Transverse colon (tissue), 4 donors: Measurements from ENCODE around the gene CPAMD8. TPM values are rescaled to one million over a fixed set of nuclear protein-coding genes. Genes with fewer than 3 reads are reported as not detected.
"Not testable (repeated sequence)": the region's sequence is repeated elsewhere in the genome, so short reads cannot be mapped to it uniquely, and the experiment has no call there.

Source experiments
- DNase-seq: peaks from one replicate; pipeline ENCODE4 v3.0.0-alpha.2; 2019
- H3K27ac ChIP-seq, 4 donors: fragments of 200-600 bp; sonication (generic); 2 replicates each; pipeline ENCODE4 v1.5.1; 2016 to 2018; ENCODE audit warnings: inconsistent platforms in 4 of 4
- H3K27me3 ChIP-seq: fragments of 200-600 bp; sonication (generic); 2 replicates; pipeline ENCODE4 v1.5.1; 2017; ENCODE audit warnings: inconsistent platforms
- H3K36me3 ChIP-seq, 4 donors: fragments of 200-600 bp; sonication (generic); 2 replicates each; pipeline ENCODE4 v1.5.1; 2017 to 2019; ENCODE audit warnings: inconsistent platforms in 4 of 4
- H3K4me1 ChIP-seq, 4 donors: fragments of 200-600 bp; sonication (generic); 2 replicates each; pipeline ENCODE4 v1.5.1; 2017 to 2020; ENCODE audit warnings: inconsistent platforms in 4 of 4
- H3K4me3 ChIP-seq, 4 donors: fragments of 200-600 bp; sonication (generic); 1 replicate in 1 of 4; 2 replicates in 3 of 4; pipeline versions ENCODE4 v1.5.1 to v1.6.1; 2017 to 2019; ENCODE audit warnings: inconsistent platforms in 4 of 4
- H3K9me3 ChIP-seq, 2 donors: fragments of 200-600 bp; sonication (generic); 2 replicates each; pipeline ENCODE4 v1.5.1; 2017 to 2019; ENCODE audit warnings: inconsistent platforms in 2 of 2
- EP300 ChIP-seq: sonication (generic); formaldehyde crosslinking; IDR thresholded peaks from one replicate; pipeline ENCODE4 v1.6.1; 2017; ENCODE audit warnings: antibody characterized with exemption, low read depth
- POLR2A ChIP-seq: fragments of 450-650 bp; IDR thresholded peaks from one replicate; pipeline ENCODE4 v1.6.1; 2016; ENCODE audit warnings: antibody characterized with exemption, mild to moderate bottlenecking, moderate library complexity
- POLR2AphosphoS5 ChIP-seq, 3 donors: sonication (generic); formaldehyde crosslinking; IDR thresholded peaks; one replicate each; pipeline ENCODE4 v1.6.1; 2016; ENCODE audit warnings: antibody characterized with exemption in 3 of 3
- WGBS, 2 donors: methylation state at CpG; one replicate each; pipeline ENCODE4 v1.1.5; 2018; ENCODE audit warnings: low coverage in 1 of 2; 5-methylcytosine and 5-hydroxymethylcytosine counted together
- in situ Hi-C, 4 donors: fragments of 200-750 bp; cut with MboI; loops; one replicate each; pipeline versions ENCODE4 v1.15.0 to v1.15.1; 2017; ENCODE audit warnings: low sequenced_read_pairs in 3 of 4, low pct_ligation_motif_present in 1 of 4, low pct_unique_long_range_greater_than_20kb in 1 of 4
- intact Hi-C: fragments of 100-400 bp; cut with DNase I; formaldehyde crosslinking; loops from one replicate; pipeline ENCODE4 v1.15.1; 2023; ENCODE audit warnings: low total_unique reads
- total RNA-seq, 4 donors: library from RNA; depleted of rRNA; stranded (reverse); fragments of >200 nt; gene quantifications; one replicate each; pipeline ENCODE4 v1.1.0, GENCODE V29; 2016
- TF ChIP-seq, protein P1 (sequence below), 5 experiments: fragments of 200-600 bp in 3 of 5; fragments of 450-650 bp in 2 of 5; sonication (generic) in 3 of 5; IDR thresholded peaks; 1 replicate in 2 of 5; 2 replicates in 3 of 5; pipeline ENCODE4 v1.5.1; 2016 to 2017; ENCODE audit warnings: antibody characterized with exemption in 5 of 5, inconsistent platforms in 3 of 5, mild to moderate bottlenecking in 2 of 5, moderate library complexity in 1 of 5

Gene CPAMD8
- total RNA-seq, 4 donors from 2014 or later, result 1.4 to 20.9 (median 7.7) TPM

- no peaks in the 10 kb centered on the region for H3K36me3 ChIP-seq
- DNase-seq, result no peak
- intact Hi-C loops (no loop called here), in situ Hi-C loops (no loop called here)
- no peak overlapping the region for H3K27ac ChIP-seq
- H3K4me1 ChIP-seq, result no peaks in the 10 kb centered on the region
- no peak for TF ChIP-seq EP300
- WGBS, 2 donors, result 72% methylated on average over 2 of the region's 2 CpGs; no CpG with 5 or more reads in 1 of the 2 donors
- H3K9me3 ChIP-seq, result no peaks in the 10 kb centered on the region
- no peak overlapping the region for H3K4me3 ChIP-seq
- no peaks in the 10 kb centered on the region for H3K27me3 ChIP-seq
Measured at GRCh38 chr19:16978156-16978555, 48.5 kb downstream of the CPAMD8 start.

- Histone ChIP-seq H3K27ac (no peak overlapping the region), H3K4me3 (no peak overlapping the region), H3K36me3 (no peaks in the 10 kb centered on the region), H3K9me3 (no peaks in the 10 kb centered on the region), H3K27me3 (no peaks in the 10 kb centered on the region), H3K4me1 (no peaks in the 10 kb centered on the region)
- no peak for DNase-seq
- in situ Hi-C loops, result no loop called here
- 87 to 89% methylated on average over 3 to 15 of the region's 15 CpGs for WGBS, 2 donors
- intact Hi-C loops, result no loop called here
- TF ChIP-seq, protein P1, sequence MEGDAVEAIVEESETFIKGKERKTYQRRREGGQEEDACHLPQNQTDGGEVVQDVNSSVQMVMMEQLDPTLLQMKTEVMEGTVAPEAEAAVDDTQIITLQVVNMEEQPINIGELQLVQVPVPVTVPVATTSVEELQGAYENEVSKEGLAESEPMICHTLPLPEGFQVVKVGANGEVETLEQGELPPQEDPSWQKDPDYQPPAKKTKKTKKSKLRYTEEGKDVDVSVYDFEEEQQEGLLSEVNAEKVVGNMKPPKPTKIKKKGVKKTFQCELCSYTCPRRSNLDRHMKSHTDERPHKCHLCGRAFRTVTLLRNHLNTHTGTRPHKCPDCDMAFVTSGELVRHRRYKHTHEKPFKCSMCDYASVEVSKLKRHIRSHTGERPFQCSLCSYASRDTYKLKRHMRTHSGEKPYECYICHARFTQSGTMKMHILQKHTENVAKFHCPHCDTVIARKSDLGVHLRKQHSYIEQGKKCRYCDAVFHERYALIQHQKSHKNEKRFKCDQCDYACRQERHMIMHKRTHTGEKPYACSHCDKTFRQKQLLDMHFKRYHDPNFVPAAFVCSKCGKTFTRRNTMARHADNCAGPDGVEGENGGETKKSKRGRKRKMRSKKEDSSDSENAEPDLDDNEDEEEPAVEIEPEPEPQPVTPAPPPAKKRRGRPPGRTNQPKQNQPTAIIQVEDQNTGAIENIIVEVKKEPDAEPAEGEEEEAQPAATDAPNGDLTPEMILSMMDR (IDR thresholded peaks at IDR 0.05), result no peak
- TF ChIP-seq POLR2A (no peak), EP300 (no peak), POLR2AphosphoS5 (IDR thresholded peaks at IDR 0.05) (no peak)
Measured at GRCh38 chr19:16977306-16977705, 49.3 kb downstream of the CPAMD8 start.

DNA sequence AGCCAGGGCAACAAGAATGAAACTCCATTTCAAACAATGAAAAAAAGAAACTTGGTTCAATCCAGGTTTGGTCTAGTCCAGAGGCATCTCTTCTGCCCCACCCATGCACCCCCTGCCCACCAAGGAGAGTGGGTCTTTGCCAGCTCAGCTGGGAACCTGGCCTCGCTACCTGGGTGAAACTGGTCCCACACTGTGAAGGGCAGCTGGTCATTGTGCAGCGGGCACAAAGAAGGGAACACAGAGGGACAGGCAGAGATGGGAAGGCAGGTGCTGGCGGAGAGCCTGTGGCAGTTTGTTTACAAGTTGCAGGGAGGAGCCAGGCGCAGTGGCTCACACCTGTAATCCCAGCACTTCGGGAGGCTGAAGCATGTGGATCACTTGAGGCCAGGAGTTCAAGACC, 50.2 kb downstream of the CPAMD8 start:
- Histone ChIP-seq H3K4me3 (no peak overlapping the region), H3K4me1 (no peaks in the 10 kb centered on the region), H3K27ac (no peak overlapping the region), H3K9me3 (no peaks in the 10 kb centered on the region), H3K36me3 (no peaks in the 10 kb centered on the region), H3K27me3 (no peaks in the 10 kb centered on the region)
- in situ Hi-C loops (no loop called here), intact Hi-C loops (no loop called here)
- 71 to 100% methylated on average over 2 to 5 of the region's 5 CpGs for WGBS, 2 donors
- TF ChIP-seq POLR2AphosphoS5 (IDR thresholded peaks at IDR 0.05) (no peak), EP300 (no peak), POLR2A (no peak)
- TF ChIP-seq, protein P1 (IDR thresholded peaks at IDR 0.05), result no peak
- DNase-seq, result no peak

DNA sequence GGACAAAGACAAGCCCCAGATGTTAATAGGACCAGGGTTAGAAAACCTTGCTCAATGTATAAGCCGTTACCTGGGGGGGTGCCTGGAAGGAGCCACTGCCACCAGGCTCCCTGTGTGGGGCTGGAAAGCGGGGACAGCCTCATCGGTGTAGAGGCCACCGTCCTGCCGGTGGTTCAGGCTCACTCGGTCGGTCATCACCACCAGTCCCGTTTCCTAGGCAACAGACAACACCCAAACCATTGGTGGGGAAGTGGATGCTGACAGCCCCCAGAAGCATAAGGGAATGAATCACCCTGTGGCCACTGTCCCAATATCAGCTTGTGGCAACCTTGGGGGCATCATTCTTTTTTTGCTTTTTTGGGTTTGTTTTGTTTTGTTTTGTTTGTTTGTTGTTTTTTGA, 55.8 kb downstream of the CPAMD8 start:
- intact Hi-C loops (no loop called here), in situ Hi-C loops (no loop called here)
- Histone ChIP-seq H3K4me3 (no peak overlapping the region), H3K9me3 (peaks cover 8 to 13% of the 10 kb centered on the region in 2 donors), H3K4me1 (no peaks in the 10 kb centered on the region), H3K27me3 (no peaks in the 10 kb centered on the region), H3K36me3 (no peaks in the 10 kb centered on the region), H3K27ac (no peak overlapping the region)
- DNase-seq, result no peak
- TF ChIP-seq POLR2AphosphoS5 (IDR thresholded peaks at IDR 0.05), result no peak
- TF ChIP-seq, protein P1 (IDR thresholded peaks at IDR 0.05), result no peak
- TF ChIP-seq POLR2A, result no peak
- TF ChIP-seq EP300, result no peak
- 89% methylated on average over 8 of the region's 8 CpGs; no CpG with 5 or more reads in 1 of the 2 donors for WGBS, 2 donors

- intact Hi-C loops, result no loop called here
- Histone ChIP-seq H3K4me1 (no peaks in the 10 kb centered on the region), H3K36me3 (no peaks in the 10 kb centered on the region), H3K9me3 (peaks cover 8 to 13% of the 10 kb centered on the region in 2 donors), H3K27me3 (no peaks in the 10 kb centered on the region), H3K4me3 (no peak overlapping the region), H3K27ac (no peak overlapping the region)
- no peak for DNase-seq
- in situ Hi-C loops, result no loop called here
- 77% methylated on average over 1 of the region's 1 CpG; no CpG with 5 or more reads in 1 of the 2 donors for WGBS, 2 donors
- TF ChIP-seq, protein P1 (IDR thresholded peaks at IDR 0.05), result no peak
- TF ChIP-seq POLR2A, result no peak
- TF ChIP-seq POLR2AphosphoS5 (IDR thresholded peaks at IDR 0.05), result no peak
- no peak for TF ChIP-seq EP300
Measured at GRCh38 chr19:16969135-16969534, 57.5 kb downstream of the CPAMD8 start.

DNA sequence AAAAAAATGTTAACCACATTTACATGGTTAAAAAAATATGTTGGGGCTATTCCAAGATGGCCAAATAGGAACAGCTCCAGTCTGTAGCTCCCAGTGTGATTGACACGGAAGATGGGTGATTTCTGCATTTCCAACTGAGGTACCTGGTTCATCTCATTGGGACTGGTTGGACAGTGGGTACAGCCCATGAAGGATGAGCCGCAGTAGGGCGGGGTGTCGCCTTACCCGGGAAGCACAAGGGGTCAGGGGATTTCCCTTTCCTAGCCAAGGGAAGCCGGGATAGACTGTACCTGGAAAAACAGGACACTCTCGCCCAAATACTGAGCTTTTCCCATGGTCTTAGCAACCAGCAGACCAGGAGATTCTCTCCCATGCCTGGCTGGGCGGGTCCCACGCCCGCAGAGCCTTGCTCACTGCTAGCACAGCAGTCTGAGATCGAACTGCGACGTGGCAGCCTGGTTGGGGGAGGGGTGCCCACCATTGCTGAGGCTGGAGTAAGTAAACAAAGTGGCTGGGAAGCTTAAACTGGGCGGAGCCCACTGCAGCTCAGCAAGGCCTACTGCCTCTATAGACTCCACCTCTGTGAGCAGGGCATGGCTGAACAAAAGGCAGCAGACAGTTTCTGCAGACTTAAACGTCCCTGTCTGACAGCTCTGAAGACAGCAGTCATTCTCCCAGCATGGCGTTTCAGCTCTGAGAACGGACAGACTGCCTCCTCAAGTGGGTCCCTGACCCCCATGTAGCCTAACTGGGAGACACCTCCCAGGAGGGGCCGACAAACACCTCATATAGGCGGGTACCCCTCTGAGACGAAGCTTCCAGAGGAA, 65.4 kb downstream of the CPAMD8 start:
- H3K27me3 ChIP-seq, H3K4me1 ChIP-seq, H3K27ac ChIP-seq, in situ Hi-C loops, H3K4me3 ChIP-seq, DNase-seq, intact Hi-C loops, H3K36me3 ChIP-seq, H3K9me3 ChIP-seq: not testable (repeated sequence)
- 78 to 96% methylated on average over 3 to 20 of the region's 20 CpGs for WGBS, 2 donors
